Smooth muscle cell (in vitro differentiated cells): ENCODE data around the gene CREB3L1. TPM values are rescaled to one million over a fixed set of nuclear protein-coding genes. Genes with fewer than 3 reads are reported as not detected.

Experiments used
- DNase-seq: peaks from one replicate; lab custom pipeline; 2025; ENCODE audit not compliant: unreplicated experiment; lab: John Stamatoyannopoulos, UW
- H2AFZ ChIP-seq: fragments of 200-600 bp; sonication (generic); 2 replicates; pipeline ENCODE4 v1.6.0; 2016; ENCODE audit warnings: antibody characterized with exemption, low read depth, mild to moderate bottlenecking
- H3F3A ChIP-seq: fragments of 200-600 bp; sonication (generic); 2 replicates; pipeline ENCODE4 v1.6.0; 2017; ENCODE audit warnings: antibody characterized with exemption, low read depth
- H3K27ac ChIP-seq: fragments of 200-600 bp; sonication (generic); 2 replicates; pipeline ENCODE4 v1.5.1; 2016; ENCODE audit warnings: low read depth, mild to moderate bottlenecking
- H3K27me3 ChIP-seq: fragments of 200-600 bp; sonication (generic); 2 replicates; pipeline ENCODE4 v1.6.1; 2016; ENCODE audit warnings: low read depth, mild to moderate bottlenecking
- H3K36me3 ChIP-seq: fragments of 200-600 bp; sonication (generic); 2 replicates; pipeline ENCODE4 v1.5.1; 2016; ENCODE audit warnings: low read depth
- H3K4me1 ChIP-seq: fragments of 200-600 bp; sonication (generic); 2 replicates; pipeline ENCODE4 v1.5.1; 2016; ENCODE audit warnings: low read depth
- H3K4me2 ChIP-seq: fragments of 200-600 bp; sonication (generic); 2 replicates; pipeline ENCODE4 v1.6.0; 2016; ENCODE audit warnings: mild to moderate bottlenecking
- H3K4me3 ChIP-seq: fragments of 200-600 bp; sonication (generic); 2 replicates; pipeline ENCODE4 v1.5.1; 2016; ENCODE audit warnings: mild to moderate bottlenecking
- H3K79me2 ChIP-seq: fragments of 200-600 bp; sonication (generic); 2 replicates; pipeline ENCODE4 v1.6.0; 2016; ENCODE audit warnings: low read depth, mild to moderate bottlenecking
- H3K9ac ChIP-seq: fragments of 200-600 bp; sonication (generic); 2 replicates; pipeline ENCODE4 v1.6.0; 2016; ENCODE audit warnings: low read depth
- H3K9me3 ChIP-seq: fragments of 200-600 bp; sonication (generic); replicated peaks from 2 replicates; pipeline ENCODE4 v1.5.1; 2016; ENCODE audit warnings: low read depth
- H4K20me1 ChIP-seq: fragments of 200-600 bp; sonication (generic); 2 replicates; pipeline ENCODE4 v1.6.0; 2016; ENCODE audit warnings: low read depth
- WGBS: methylation state at CpG from one replicate; pipeline ENCODE4 v1.1.7; 2016; ENCODE audit warnings: low lambda C conversion rate; 5-methylcytosine and 5-hydroxymethylcytosine counted together
- polyA plus RNA-seq: library from polyadenylated mRNA; unstranded; fragments of >200 nt; fragmentation: Nextera tagmentation; extraction: Ambion mirVana; gene quantifications from 2 replicates; pipeline ENCODE4 v1.2.1, GENCODE V29; 2016
- total RNA-seq: library from RNA; depleted of rRNA; stranded (reverse); fragments of >200 nt; gene quantifications from 2 replicates; pipeline ENCODE4 v1.2.3, GENCODE V29; 2014
- TF ChIP-seq, protein P1 (sequence below): fragments of 200-600 bp; sonication (generic); IDR thresholded peaks from 2 replicates; pipeline ENCODE4 v1.5.1; 2017; ENCODE audit warnings: borderline replicate concordance, mild to moderate bottlenecking, antibody characterized with exemption; ENCODE audit not compliant: insufficient read depth, poor library complexity, severe bottlenecking

Gene CREB3L1
- total and polyA plus RNA-seq, 2 experiments from 2014 or later, result 63.3 to 437 TPM

DNA sequence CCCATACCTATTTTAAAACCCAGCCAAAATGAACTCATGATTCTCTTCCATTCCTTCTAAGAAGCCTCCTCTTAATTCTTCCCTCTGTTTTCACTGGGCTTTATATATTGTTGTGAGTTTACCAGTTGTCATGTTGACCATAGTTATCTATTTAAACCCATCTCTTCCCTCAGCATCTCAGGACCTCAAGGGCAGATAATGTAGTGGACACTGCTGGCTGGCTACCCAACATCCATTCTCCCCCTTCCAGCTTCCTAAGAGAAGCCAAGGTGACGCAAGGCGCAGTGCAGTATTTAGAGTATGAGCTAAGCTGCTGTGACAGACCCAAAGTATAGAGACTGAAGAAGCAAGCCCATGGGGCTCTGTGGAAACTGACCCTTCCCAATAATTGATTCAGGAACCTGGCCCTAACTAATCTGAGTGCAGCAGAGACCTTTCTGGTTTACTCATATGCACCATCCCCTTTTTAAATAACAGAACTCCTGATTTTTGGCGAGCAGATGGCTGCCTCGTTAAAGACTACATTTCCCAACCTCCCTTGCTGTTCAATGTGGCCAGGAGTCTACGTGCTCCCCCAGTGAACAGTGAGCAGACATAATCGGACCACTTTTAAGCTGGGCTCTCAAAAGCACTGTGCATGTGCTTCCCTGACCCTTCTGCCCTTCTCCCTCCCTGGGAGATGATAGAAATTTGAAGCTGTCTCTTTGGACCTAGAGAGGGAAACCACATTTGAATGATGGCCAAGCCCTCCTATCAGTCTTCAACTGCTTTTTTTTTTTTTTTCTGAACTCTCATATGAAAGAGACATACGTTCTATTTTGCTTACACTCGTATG lies 28.1 kb upstream of the CREB3L1 start:
- H3K4me2 ChIP-seq, result peak overlapping the region; percentile 30
- H3K9me3 ChIP-seq, result no peaks in the 10 kb centered on the region
- H4K20me1 ChIP-seq, result no peaks in the 10 kb centered on the region
- peaks cover 16% of the 10 kb centered on the region for H3K4me1 ChIP-seq
- TF ChIP-seq, protein P1, sequence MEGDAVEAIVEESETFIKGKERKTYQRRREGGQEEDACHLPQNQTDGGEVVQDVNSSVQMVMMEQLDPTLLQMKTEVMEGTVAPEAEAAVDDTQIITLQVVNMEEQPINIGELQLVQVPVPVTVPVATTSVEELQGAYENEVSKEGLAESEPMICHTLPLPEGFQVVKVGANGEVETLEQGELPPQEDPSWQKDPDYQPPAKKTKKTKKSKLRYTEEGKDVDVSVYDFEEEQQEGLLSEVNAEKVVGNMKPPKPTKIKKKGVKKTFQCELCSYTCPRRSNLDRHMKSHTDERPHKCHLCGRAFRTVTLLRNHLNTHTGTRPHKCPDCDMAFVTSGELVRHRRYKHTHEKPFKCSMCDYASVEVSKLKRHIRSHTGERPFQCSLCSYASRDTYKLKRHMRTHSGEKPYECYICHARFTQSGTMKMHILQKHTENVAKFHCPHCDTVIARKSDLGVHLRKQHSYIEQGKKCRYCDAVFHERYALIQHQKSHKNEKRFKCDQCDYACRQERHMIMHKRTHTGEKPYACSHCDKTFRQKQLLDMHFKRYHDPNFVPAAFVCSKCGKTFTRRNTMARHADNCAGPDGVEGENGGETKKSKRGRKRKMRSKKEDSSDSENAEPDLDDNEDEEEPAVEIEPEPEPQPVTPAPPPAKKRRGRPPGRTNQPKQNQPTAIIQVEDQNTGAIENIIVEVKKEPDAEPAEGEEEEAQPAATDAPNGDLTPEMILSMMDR, result no peak
- WGBS, result 67% methylated on average over 8 of the region's 8 CpGs
- H3F3A ChIP-seq, result peaks cover 15% of the 10 kb centered on the region
- no peak overlapping the region for H3K4me3 ChIP-seq
- peak overlapping the region; percentile 65 for H2AFZ ChIP-seq
- H3K36me3 ChIP-seq, result no peaks in the 10 kb centered on the region
- H3K9ac ChIP-seq, result peak overlapping the region; percentile 88
- H3K27ac ChIP-seq, result peak overlapping the region; percentile 99
- H3K27me3 ChIP-seq, result no peaks in the 10 kb centered on the region
- H3K79me2 ChIP-seq, result no peaks in the 10 kb centered on the region
- DNase-seq, result no peak

DNA sequence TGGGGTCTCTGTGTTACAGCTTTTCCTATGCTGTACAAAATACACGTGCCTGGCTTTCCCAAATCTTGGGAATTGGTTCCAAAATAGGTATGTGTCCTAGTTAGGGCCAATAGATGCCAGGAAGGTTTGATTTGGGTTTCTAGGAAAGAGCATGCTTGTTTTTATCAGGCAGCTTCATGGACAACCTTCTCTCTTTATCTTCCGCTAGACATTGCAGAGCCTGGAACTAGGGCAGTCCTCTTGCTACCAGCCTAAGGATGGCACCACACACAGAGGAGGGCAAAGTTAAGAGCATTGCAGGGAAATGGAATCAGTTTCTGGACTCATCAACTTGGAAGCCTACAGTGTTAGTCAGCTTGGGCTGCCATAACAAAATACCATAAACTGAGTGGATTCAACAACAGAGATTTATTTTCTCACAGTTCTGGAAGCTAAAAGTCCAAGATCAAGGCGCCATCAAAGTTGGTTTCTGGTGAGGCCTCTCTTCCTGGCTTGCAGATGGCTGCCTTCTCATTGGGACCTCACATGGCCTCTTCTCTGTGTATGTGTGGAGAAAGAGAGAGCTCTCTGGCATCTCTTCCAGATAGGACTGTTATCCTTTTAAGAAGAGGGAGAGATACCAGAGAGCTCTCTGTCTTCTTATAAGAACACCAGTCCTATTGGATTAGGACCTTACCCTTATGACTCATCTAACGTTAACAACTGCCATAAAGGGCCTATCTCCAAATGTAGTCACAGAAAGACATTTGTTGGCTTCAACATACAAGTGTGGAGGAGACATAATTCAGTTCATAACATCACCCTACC lies 27.3 kb upstream of the CREB3L1 start:
- no peaks in the 10 kb centered on the region for H3K79me2 ChIP-seq
- peaks cover 15% of the 10 kb centered on the region for H3F3A ChIP-seq
- H3K27ac ChIP-seq, result peak overlapping the region; percentile 99
- no peak for DNase-seq
- no peaks in the 10 kb centered on the region for H4K20me1 ChIP-seq
- H3K9me3 ChIP-seq, result no peaks in the 10 kb centered on the region
- H3K27me3 ChIP-seq, result no peaks in the 10 kb centered on the region
- peak overlapping the region; percentile 30 for H3K4me2 ChIP-seq
- H2AFZ ChIP-seq, result no peak overlapping the region
- peaks cover 16% of the 10 kb centered on the region for H3K4me1 ChIP-seq
- TF ChIP-seq, protein P1, result no peak
- H3K9ac ChIP-seq, result peak overlapping the region; percentile 88
- WGBS, result 48% methylated on average over 4 of the region's 4 CpGs
- no peaks in the 10 kb centered on the region for H3K36me3 ChIP-seq
- no peak overlapping the region for H3K4me3 ChIP-seq

DNA sequence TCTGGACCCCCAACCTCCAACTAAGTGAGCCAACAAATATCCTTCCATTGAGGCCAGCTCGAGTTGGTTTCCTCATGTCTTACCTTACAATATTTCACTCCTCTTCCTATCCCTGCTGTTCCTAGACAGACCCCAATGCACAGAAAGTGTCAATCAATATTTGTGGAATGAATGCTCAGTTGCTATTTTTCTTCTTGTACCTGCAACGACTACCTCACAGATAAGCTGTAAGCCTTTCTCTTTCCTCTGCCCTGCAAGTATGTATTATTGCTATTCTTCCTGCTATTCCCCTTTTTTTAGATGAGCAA lies 26.8 kb upstream of the CREB3L1 start:
- no peak for DNase-seq
- TF ChIP-seq, protein P1, result no peak
- H3K79me2 ChIP-seq, result no peaks in the 10 kb centered on the region
- peaks cover 16% of the 10 kb centered on the region for H3K4me1 ChIP-seq
- no peaks in the 10 kb centered on the region for H3K36me3 ChIP-seq
- no peak overlapping the region for H3K9ac ChIP-seq
- no peaks in the 10 kb centered on the region for H4K20me1 ChIP-seq
- no peak overlapping the region for H2AFZ ChIP-seq
- peak overlapping the region; percentile 99 for H3K27ac ChIP-seq
- 72% methylated on average over 2 of the region's 2 CpGs for WGBS
- no peaks in the 10 kb centered on the region for H3K9me3 ChIP-seq
- peaks cover 15% of the 10 kb centered on the region for H3F3A ChIP-seq
- no peak overlapping the region for H3K4me3 ChIP-seq
- no peaks in the 10 kb centered on the region for H3K27me3 ChIP-seq
- peak overlapping the region; percentile 30 for H3K4me2 ChIP-seq
